HepG2 (cell line): ENCODE measurements around the gene CDH13.

Experiments
- GATAD2A ChIP-seq: IDR thresholded peaks from 2 replicates; pipeline ENCODE4 v1.6.1; 2016
- POLR2A ChIP-seq, 2 experiments: IDR thresholded peaks; 2 replicates each; pipeline ENCODE4 v1.6.1; 2011; ENCODE audit warnings: low read depth in 2 of 2, low read length in 2 of 2, mild to moderate bottlenecking in 1 of 2, moderate library complexity in 1 of 2; ENCODE audit not compliant: insufficient read depth in 1 of 2
- POLR2AphosphoS5 ChIP-seq: IDR thresholded peaks from 2 replicates; pipeline ENCODE4 v1.6.1; 2012; ENCODE audit warnings: low read depth, low read length
- ZSCAN29 ChIP-seq: sonication (generic); formaldehyde crosslinking; conservative IDR thresholded peaks from 2 replicates; pipeline ENCODE4 v1.4.0; 2020; ENCODE audit warnings: mild to moderate bottlenecking, missing genetic modification reagents

DNA sequence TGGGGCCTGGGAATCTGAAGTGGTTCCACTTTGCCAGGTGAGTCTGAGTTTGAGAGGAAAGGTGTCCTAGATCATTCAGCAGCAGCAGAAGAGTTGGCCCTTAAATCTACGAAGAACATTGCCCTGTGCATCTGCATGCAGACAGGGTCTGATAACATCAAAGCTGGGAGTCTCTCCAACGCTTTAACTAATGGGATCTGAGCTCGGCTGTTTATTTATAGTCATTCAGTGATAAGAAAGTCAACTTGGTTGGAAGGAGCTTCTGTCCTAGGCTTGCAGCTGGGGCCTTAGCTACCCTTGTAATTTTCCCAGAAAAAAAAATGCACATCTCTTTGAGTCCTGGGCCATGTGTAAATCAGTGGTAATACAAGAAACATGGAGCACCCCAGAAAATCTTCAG lies 763.0 kb downstream of the CDH13 start:
- TF ChIP-seq GATAD2A (CRISPR knock-in tag) = no peak
- no peak for TF ChIP-seq POLR2AphosphoS5
- no peak for TF ChIP-seq POLR2A (IDR thresholded peaks at IDR 0.05; ENCODE audit: insufficient read depth in 1 of 2, low read depth in 2 of 2, low read length in 2 of 2)
- no peak for TF ChIP-seq ZSCAN29
